NT2/D1 (cell line): ENCODE results near the gene OSBPL10.

Experiments used
- DNase-seq: peaks from one replicate; pipeline ENCODE4 v3.0.0-alpha.2; 2011; ENCODE audit warnings: low read depth, low spot score
- H3K27me3 ChIP-seq: 2 replicates; pipeline ENCODE4 v1.6.0; 2011; ENCODE audit warnings: mild to moderate bottlenecking; ENCODE audit not compliant: insufficient read length, insufficient read depth
- H3K36me3 ChIP-seq: 2 replicates; pipeline ENCODE4 v1.6.1; 2011; ENCODE audit warnings: mild to moderate bottlenecking, low read length, mixed read lengths; ENCODE audit not compliant: insufficient read depth, insufficient read length
- H3K4me1 ChIP-seq: 2 replicates; pipeline ENCODE4 v1.5.1; 2011; ENCODE audit not compliant: insufficient read depth, insufficient read length
- H3K4me3 ChIP-seq: 2 replicates; pipeline ENCODE4 v1.5.1; 2011; ENCODE audit warnings: low read depth; ENCODE audit not compliant: insufficient read length
- H3K9ac ChIP-seq: 2 replicates; pipeline ENCODE4 v1.6.0; 2011; ENCODE audit warnings: low read depth; ENCODE audit not compliant: insufficient read length
- H3K9me3 ChIP-seq: 2 replicates; pipeline ENCODE4 v1.5.1; 2011; ENCODE audit warnings: mild to moderate bottlenecking, low read length; ENCODE audit not compliant: insufficient read depth
- SUZ12 ChIP-seq: IDR thresholded peaks from 2 replicates; pipeline ENCODE4 v1.6.1; 2011; ENCODE audit not compliant: insufficient read length, insufficient read depth; ENCODE audit errors: extremely low read depth
- YY1 ChIP-seq: IDR thresholded peaks from 2 replicates; pipeline ENCODE4 v1.6.1; 2011; ENCODE audit not compliant: insufficient read length, insufficient read depth
- ZNF274 ChIP-seq: IDR thresholded peaks from 2 replicates; pipeline ENCODE4 v1.6.1; 2011; ENCODE audit warnings: mild to moderate bottlenecking, low read depth, low read length

Gene OSBPL10

DNA sequence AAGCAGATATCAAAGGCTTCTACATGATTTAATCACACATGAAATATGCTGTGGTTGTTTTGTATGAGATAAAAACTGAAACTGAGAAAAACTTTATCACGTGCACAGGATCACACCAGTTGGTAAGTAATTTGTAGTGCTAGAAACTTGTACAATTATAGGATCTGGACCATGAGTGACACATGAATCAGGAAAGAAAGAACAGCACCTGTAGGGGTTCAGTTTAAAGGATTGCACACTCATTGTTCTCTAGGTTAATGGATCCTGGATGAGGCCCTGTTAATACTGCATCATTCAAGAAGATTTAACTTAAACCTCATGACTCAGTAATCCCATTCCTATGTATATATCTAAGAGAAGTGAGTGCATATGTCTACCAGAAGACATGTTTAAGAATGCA, 360.4 kb downstream of the OSBPL10 start:
- H3K9me3 ChIP-seq: no peaks in the 10 kb centered on the region
- no peaks in the 10 kb centered on the region for H3K4me1 ChIP-seq
- no peak for DNase-seq
- H3K36me3 ChIP-seq: peaks cover 46% of the 10 kb centered on the region
- no peak overlapping the region for H3K9ac ChIP-seq
- TF ChIP-seq YY1: no peak
- no peak for TF ChIP-seq SUZ12
- TF ChIP-seq ZNF274: no peak
- H3K27me3 ChIP-seq: no peaks in the 10 kb centered on the region
- no peak overlapping the region for H3K4me3 ChIP-seq

GRCh38 chr3:31616711-31617110, 364.4 kb downstream of the OSBPL10 start:
- peaks cover 22% of the 10 kb centered on the region for H3K36me3 ChIP-seq
- H3K9me3 ChIP-seq: no peaks in the 10 kb centered on the region
- no peak overlapping the region for H3K9ac ChIP-seq
- no peak for DNase-seq
- H3K4me1 ChIP-seq: no peaks in the 10 kb centered on the region
- TF ChIP-seq YY1 (no peak), SUZ12 (no peak), ZNF274 (no peak)
- H3K4me3 ChIP-seq: no peak overlapping the region
- no peaks in the 10 kb centered on the region for H3K27me3 ChIP-seq

- H3K9ac ChIP-seq: no peak overlapping the region
- H3K4me1 ChIP-seq: no peaks in the 10 kb centered on the region
- H3K9me3 ChIP-seq: no peaks in the 10 kb centered on the region
- TF ChIP-seq ZNF274: no peak
- no peak for TF ChIP-seq SUZ12
- TF ChIP-seq YY1: no peak
- no peak overlapping the region for H3K4me3 ChIP-seq
- no peak for DNase-seq
- H3K27me3 ChIP-seq: no peaks in the 10 kb centered on the region
- peaks cover 15% of the 10 kb centered on the region for H3K36me3 ChIP-seq
These were observed 365.8 kb downstream of the OSBPL10 start for GRCh38 chr3:31615071-31615875.

GRCh38 chr3:31614162-31614921, 366.7 kb downstream of the OSBPL10 start:
- no peak for DNase-seq
- peaks cover 11% of the 10 kb centered on the region for H3K36me3 ChIP-seq
- TF ChIP-seq ZNF274 (no peak), YY1 (no peak), SUZ12 (no peak)
- no peak overlapping the region for H3K4me3 ChIP-seq
- H3K9me3 ChIP-seq: no peaks in the 10 kb centered on the region
- H3K27me3 ChIP-seq: no peaks in the 10 kb centered on the region
- H3K9ac ChIP-seq: no peak overlapping the region
- no peaks in the 10 kb centered on the region for H3K4me1 ChIP-seq

DNA sequence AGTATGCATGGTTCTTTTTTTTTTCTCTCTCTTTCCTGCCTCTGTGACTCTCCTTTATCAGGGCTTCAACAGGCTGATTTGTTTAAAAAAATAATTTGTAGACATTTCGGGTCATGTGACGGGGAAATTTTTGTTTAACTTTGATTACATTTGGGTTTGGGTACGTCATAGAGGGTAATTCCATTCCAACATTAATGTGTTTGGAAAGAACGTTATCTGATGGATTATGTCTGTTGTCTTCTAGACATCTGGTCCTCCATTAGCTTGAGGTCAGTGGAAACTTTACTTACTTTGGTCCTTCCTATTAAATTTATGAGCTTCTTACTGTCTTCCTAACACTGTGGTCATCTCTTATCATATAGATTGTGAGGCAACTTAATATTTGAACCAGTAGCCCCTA, 367.4 kb downstream of the OSBPL10 start:
- H3K4me3 ChIP-seq: no peak overlapping the region
- no peaks in the 10 kb centered on the region for H3K4me1 ChIP-seq
- TF ChIP-seq ZNF274: no peak
- TF ChIP-seq YY1: no peak
- TF ChIP-seq SUZ12: no peak
- no peak for DNase-seq
- peaks cover 6% of the 10 kb centered on the region for H3K36me3 ChIP-seq
- no peak overlapping the region for H3K9ac ChIP-seq
- no peaks in the 10 kb centered on the region for H3K9me3 ChIP-seq
- H3K27me3 ChIP-seq: no peaks in the 10 kb centered on the region

- H3K4me1 ChIP-seq: no peaks in the 10 kb centered on the region
- TF ChIP-seq ZNF274 (no peak), SUZ12 (no peak)
- H3K4me3 ChIP-seq: no peak overlapping the region
- H3K9me3 ChIP-seq: no peaks in the 10 kb centered on the region
- no peak for DNase-seq
- H3K36me3 ChIP-seq: peaks cover 3% of the 10 kb centered on the region
- H3K9ac ChIP-seq: no peak overlapping the region
- H3K27me3 ChIP-seq: no peaks in the 10 kb centered on the region
These were observed 367.9 kb downstream of the OSBPL10 start for GRCh38 chr3:31613177-31613576.
